ENCODE measurements around the gene SMG1. TPM values are rescaled to one million over a fixed set of nuclear protein-coding genes. Genes with fewer than 3 reads are reported as not detected.

Gene SMG1
- total and polyA plus RNA-seq, 2 of the 13 experiments (the other 11 are each of a cell fraction or from before 2014, with no cell fraction given): 48.7 to 53.7 TPM

GRCh38 chr16:18789850-18790706 lies 136.1 kb downstream of the SMG1 start, which contains the start of gene RPS15A (continued):
- TF ChIP-seq, protein P1, sequence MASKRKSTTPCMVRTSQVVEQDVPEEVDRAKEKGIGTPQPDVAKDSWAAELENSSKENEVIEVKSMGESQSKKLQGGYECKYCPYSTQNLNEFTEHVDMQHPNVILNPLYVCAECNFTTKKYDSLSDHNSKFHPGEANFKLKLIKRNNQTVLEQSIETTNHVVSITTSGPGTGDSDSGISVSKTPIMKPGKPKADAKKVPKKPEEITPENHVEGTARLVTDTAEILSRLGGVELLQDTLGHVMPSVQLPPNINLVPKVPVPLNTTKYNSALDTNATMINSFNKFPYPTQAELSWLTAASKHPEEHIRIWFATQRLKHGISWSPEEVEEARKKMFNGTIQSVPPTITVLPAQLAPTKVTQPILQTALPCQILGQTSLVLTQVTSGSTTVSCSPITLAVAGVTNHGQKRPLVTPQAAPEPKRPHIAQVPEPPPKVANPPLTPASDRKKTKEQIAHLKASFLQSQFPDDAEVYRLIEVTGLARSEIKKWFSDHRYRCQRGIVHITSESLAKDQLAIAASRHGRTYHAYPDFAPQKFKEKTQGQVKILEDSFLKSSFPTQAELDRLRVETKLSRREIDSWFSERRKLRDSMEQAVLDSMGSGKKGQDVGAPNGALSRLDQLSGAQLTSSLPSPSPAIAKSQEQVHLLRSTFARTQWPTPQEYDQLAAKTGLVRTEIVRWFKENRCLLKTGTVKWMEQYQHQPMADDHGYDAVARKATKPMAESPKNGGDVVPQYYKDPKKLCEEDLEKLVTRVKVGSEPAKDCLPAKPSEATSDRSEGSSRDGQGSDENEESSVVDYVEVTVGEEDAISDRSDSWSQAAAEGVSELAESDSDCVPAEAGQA (IDR thresholded peaks at IDR 0.05; ENCODE audit: low read depth): peak; percentile 91
- TF ChIP-seq, protein P1 (CRISPR knock-in tag; IDR thresholded peaks at IDR 0.05; ENCODE audit: borderline replicate concordance): no peak; the same call in none of the 2 replicates
- no peak for TF ChIP-seq IKZF1 (IDR thresholded peaks at IDR 0.05)
- no peak for TF ChIP-seq ZNF850 (CRISPR knock-in tag; conservative IDR thresholded peaks at IDR 0.05)
- TF ChIP-seq, protein P2, sequence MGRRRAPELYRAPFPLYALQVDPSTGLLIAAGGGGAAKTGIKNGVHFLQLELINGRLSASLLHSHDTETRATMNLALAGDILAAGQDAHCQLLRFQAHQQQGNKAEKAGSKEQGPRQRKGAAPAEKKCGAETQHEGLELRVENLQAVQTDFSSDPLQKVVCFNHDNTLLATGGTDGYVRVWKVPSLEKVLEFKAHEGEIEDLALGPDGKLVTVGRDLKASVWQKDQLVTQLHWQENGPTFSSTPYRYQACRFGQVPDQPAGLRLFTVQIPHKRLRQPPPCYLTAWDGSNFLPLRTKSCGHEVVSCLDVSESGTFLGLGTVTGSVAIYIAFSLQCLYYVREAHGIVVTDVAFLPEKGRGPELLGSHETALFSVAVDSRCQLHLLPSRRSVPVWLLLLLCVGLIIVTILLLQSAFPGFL (CRISPR knock-in tag; IDR thresholded peaks at IDR 0.05): peak; percentile 80
- TF ChIP-seq REL (CRISPR knock-in tag; conservative IDR thresholded peaks at IDR 0.05): peak; percentile 98
- TF ChIP-seq MBNL3 (CRISPR knock-in tag; conservative IDR thresholded peaks at IDR 0.05): 0 out of 2 replicates have a peak, but pooled peaks have one; percentile 17
- peak; percentile 95 for TF ChIP-seq ZIK1 (CRISPR knock-in tag; IDR thresholded peaks at IDR 0.05; ENCODE audit: borderline replicate concordance, low read depth)
- TF ChIP-seq ESRRA (CRISPR knock-in tag; IDR thresholded peaks at IDR 0.05; ENCODE audit: low read depth): peak; percentile 64; the same call in 1 of the 2 replicates
- peak; percentile 98 for TF ChIP-seq ZBTB20 (CRISPR knock-in tag; IDR thresholded peaks at IDR 0.05; ENCODE audit: borderline replicate concordance, low read depth)
- TF ChIP-seq KIAA2018 (CRISPR knock-in tag; IDR thresholded peaks at IDR 0.05; ENCODE audit: borderline replicate concordance): peak; percentile 68; the same call in 1 of the 2 replicates
- TF ChIP-seq ZNF510 (CRISPR knock-in tag; IDR thresholded peaks at IDR 0.05; ENCODE audit: low read depth): peak; percentile 92
